ENCODE results near the gene IFT43. TPM values are rescaled to one million over a fixed set of nuclear protein-coding genes. Genes with fewer than 3 reads are reported as not detected.

Gene IFT43
- total and polyA plus RNA-seq, 2 donors (not counting 3 experiments of a cell fraction or from before 2014, with no cell fraction given), result 22.3 to 39.0 TPM

DNA sequence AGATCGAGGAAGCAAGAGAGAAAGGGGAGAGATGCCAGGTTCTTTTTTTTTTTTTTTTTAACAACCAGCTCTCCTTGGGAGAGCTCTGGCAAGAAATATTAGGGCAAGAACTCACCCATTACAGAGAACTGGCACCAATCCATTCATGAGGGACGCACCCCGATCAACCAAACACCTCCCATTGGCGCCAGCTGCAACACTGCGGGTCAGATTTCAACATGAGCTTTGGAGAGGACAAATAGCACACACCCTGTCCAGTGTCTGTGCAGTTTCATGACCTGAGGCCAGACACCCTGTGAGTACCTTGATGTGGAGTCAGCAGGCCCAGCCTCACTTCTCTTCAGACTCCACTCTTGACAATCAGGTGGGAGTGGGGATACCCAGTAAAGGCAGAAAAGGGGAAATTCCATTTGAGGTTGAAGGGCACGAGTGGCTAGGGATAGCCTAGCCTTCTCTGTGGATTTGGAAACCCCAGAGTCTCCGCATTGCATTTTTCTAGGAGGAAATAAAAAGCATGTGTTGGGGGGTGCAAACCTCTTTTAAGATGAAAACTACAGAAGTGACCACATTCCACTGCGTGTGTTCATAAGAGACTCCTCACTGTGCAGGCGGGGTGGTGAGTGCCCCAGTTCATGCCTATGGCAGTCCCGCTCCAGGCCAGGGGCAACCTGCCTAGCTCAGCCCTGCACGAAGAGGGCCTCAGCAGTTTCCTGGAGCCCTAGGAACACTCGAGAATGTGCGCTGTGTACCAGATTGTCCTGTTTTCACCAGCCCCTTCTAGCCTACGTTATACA is 123.7 kb downstream of the IFT43 start:
- no TSS peak for BruUV-seq (replicated peaks)
- Histone ChIP-seq H3K9me3 (replicated peaks; ENCODE audit: control insufficient read depth, insufficient read depth, low read length) (no peaks in the 10 kb centered on the region), H2AFZ (ENCODE audit: low read depth, low read length) (no peak overlapping the region), H3K4me3 (replicated peaks in 1 of 3; ENCODE audit: insufficient read depth in 1 of 3, low read depth in 1 of 3, low read length in 3 of 3) (no peak overlapping the region), H3K9me1 (replicated peaks; ENCODE audit: control insufficient read depth, extremely low read depth, insufficient read depth, low read length) (no peaks in the 10 kb centered on the region), H3K36me3 (ENCODE audit: control insufficient read depth in 2 of 2, extremely low read depth in 1 of 2, insufficient read depth in 2 of 2, low read length in 2 of 2) (no peaks in the 10 kb centered on the region), H3K79me2 (ENCODE audit: control insufficient read depth, insufficient read depth, low read length) (no peaks in the 10 kb centered on the region), H3K27ac (ENCODE audit: insufficient read depth, low read depth, low read length) (no peak overlapping the region), H3K4me1 (ENCODE audit: control insufficient read depth, extremely low read depth, insufficient read depth, low read length) (no peaks in the 10 kb centered on the region), H3K9ac (replicated peaks; ENCODE audit: extremely low read depth, insufficient read depth, low read length) (no peak overlapping the region), H3K4me2 (ENCODE audit: insufficient read depth, low read length) (no peak overlapping the region), H3K27me3 (ENCODE audit: control insufficient read depth in 2 of 2, insufficient read depth in 2 of 2, low read length in 2 of 2) (peaks cover 3 to 6% of the 10 kb centered on the region in 2 experiments), H4K20me1 (replicated peaks; ENCODE audit: control insufficient read depth, extremely low read depth, insufficient read depth, low read length) (no peaks in the 10 kb centered on the region)
- dilution Hi-C loops (cut with MboI; ENCODE audit: extremely low pct_ligation_motif_present, low sequenced_read_pairs) (no loop called here), intact Hi-C loops (cut with micrococcal nuclease) (no loop called here)
- TF ChIP-seq FOS (IDR thresholded peaks at IDR 0.05; ENCODE audit: borderline replicate concordance, insufficient read depth, low read length), result no peak
- TF ChIP-seq POLR2AphosphoS5 (IDR thresholded peaks at IDR 0.05; ENCODE audit: insufficient read depth, low read depth, low read length), result no peak
- no peak for FAIRE-seq
- DNase-seq (ENCODE audit: low read depth, low spot score), result no peak
- CTCF ChIA-PET, result no interaction called here
- POLR2A ChIA-PET, result no interaction called here

DNA sequence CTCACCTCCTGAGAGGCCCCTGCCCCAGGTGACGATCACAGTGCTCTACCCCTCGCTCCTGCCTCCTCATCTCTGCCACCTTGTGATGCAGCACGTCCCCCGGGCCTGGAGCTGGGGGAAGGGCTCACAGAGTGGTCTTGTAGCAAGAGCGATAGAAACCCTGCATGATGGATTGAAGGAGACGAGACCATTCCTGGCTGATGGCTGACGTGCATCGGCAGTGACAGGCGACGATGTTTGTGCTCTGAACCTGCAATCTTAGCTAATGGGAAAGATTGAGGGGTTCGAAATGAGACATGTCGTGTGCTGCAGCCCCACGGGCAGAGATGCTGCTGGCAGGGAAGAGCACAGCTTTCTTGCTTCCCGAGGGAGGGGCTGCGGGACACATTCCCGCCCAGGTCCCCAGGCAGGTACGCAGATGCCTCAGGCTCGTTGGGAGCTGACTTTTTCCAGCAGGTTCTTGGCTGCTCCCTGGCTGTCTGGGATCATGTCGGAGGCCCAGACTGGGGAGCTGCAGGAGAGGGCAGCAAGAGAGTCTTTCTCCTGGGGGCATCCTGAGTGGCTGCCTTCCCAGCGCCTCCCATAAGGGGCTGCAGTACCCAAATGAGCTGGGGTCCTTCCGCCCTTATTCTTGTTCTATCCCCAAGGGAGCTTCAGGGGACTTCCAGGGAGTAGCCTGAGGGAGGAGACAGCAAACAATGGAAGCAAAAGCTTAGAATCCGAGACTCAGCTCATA is 127.5 kb downstream of the IFT43 start:
- H3K79me2 ChIP-seq (ENCODE audit: control insufficient read depth, insufficient read depth, low read length), result no peaks in the 10 kb centered on the region
- H3K36me3 ChIP-seq (ENCODE audit: control insufficient read depth in 2 of 2, extremely low read depth in 1 of 2, insufficient read depth in 2 of 2, low read length in 2 of 2), result no peaks in the 10 kb centered on the region
- H3K27me3 ChIP-seq (ENCODE audit: control insufficient read depth in 2 of 2, insufficient read depth in 2 of 2, low read length in 2 of 2), result peaks cover 4 to 10% of the 10 kb centered on the region in 2 experiments
- DNase-seq (ENCODE audit: low read depth, low spot score) (no peak), FAIRE-seq (no peak)
- no TSS peak for BruUV-seq (replicated peaks)
- H4K20me1 ChIP-seq (replicated peaks; ENCODE audit: control insufficient read depth, extremely low read depth, insufficient read depth, low read length), result no peaks in the 10 kb centered on the region
- POLR2A ChIA-PET, result no interaction called here
- no peak overlapping the region for H2AFZ ChIP-seq (ENCODE audit: low read depth, low read length)
- H3K4me3 ChIP-seq (replicated peaks in 1 of 3; ENCODE audit: insufficient read depth in 1 of 3, low read depth in 1 of 3, low read length in 3 of 3), result no peak overlapping the region
- CTCF ChIA-PET, result no interaction called here
- H3K9ac ChIP-seq (replicated peaks; ENCODE audit: extremely low read depth, insufficient read depth, low read length), result no peak overlapping the region
- no peaks in the 10 kb centered on the region for H3K9me1 ChIP-seq (replicated peaks; ENCODE audit: control insufficient read depth, extremely low read depth, insufficient read depth, low read length)
- H3K27ac ChIP-seq (ENCODE audit: insufficient read depth, low read depth, low read length), result no peak overlapping the region
- H3K4me1 ChIP-seq (ENCODE audit: control insufficient read depth, extremely low read depth, insufficient read depth, low read length), result no peaks in the 10 kb centered on the region
- intact Hi-C loops (cut with micrococcal nuclease) (no loop called here), dilution Hi-C loops (cut with MboI; ENCODE audit: extremely low pct_ligation_motif_present, low sequenced_read_pairs) (no loop called here)
- H3K9me3 ChIP-seq (replicated peaks; ENCODE audit: control insufficient read depth, insufficient read depth, low read length), result no peaks in the 10 kb centered on the region
- no peak overlapping the region for H3K4me2 ChIP-seq (ENCODE audit: insufficient read depth, low read length)
- TF ChIP-seq GATA2 (IDR thresholded peaks at IDR 0.05; ENCODE audit: insufficient read depth, insufficient read length, low read depth, low read length) (no peak), POLR2A (IDR thresholded peaks at IDR 0.05; ENCODE audit: low read depth, low read length) (no peak), JUN (IDR thresholded peaks at IDR 0.05; ENCODE audit: borderline replicate concordance, insufficient read depth, insufficient read length, low read depth) (no peak), MYC (IDR thresholded peaks at IDR 0.05; ENCODE audit: low read depth, low read length) (no peak), POLR2AphosphoS5 (IDR thresholded peaks at IDR 0.05; ENCODE audit: insufficient read depth, low read depth, low read length) (no peak)
